GM12874 (cell line): ENCODE results near the gene RADIL.
A peak's percentile ranks its signal among the peaks of the same experiment; 100 is the strongest.

ENCODE experiments used
- CTCF ChIP-seq: IDR thresholded peaks from 2 replicates; pipeline ENCODE4 v1.5.1; 2011; ENCODE audit warnings: low read depth, mild to moderate bottlenecking, control low read depth, low read length, moderate library complexity; ENCODE audit not compliant: insufficient read depth

Gene RADIL

DNA sequence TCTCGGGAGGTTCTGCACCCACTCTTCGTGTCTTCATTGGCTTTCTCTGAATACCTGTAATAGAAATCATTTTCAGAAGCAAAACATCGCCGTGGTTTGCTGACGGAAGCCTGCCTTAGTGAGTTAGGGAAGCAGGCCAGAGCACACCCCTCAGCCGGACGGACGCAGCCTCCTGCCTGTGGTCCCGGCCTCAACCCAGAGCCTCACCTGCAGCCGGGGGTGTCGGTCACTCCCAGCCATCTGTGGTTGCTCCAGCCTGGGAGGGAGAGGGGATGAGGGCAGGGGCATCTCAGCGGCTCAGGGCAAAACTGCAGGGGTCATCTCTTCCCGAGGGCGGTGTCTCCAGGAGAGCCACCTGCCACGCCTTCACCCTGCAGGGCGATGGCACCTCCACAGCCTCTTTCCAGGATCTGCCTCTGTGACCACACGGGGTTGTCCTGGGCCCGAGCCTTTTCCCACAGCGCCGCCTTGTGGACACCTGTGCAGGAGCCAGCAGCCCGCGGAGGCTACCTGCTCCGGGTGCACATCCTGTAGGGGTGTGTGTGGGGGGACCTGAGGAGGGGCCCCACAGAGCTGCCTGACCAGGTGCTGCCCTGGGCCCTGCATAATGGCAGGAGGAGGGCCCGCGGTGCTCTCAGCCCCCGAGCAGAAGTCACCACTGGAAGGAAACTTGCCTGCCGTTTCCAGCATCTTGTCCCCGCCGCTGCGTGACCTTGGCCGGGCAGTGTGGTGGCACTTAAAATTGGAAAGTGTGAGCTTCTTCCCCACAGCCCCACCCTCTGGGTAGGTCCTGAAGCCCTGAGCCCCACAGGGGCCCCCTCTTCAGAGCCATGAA is 129.7 kb downstream of the RADIL start:
- peak; percentile 96 for TF ChIP-seq CTCF

DNA sequence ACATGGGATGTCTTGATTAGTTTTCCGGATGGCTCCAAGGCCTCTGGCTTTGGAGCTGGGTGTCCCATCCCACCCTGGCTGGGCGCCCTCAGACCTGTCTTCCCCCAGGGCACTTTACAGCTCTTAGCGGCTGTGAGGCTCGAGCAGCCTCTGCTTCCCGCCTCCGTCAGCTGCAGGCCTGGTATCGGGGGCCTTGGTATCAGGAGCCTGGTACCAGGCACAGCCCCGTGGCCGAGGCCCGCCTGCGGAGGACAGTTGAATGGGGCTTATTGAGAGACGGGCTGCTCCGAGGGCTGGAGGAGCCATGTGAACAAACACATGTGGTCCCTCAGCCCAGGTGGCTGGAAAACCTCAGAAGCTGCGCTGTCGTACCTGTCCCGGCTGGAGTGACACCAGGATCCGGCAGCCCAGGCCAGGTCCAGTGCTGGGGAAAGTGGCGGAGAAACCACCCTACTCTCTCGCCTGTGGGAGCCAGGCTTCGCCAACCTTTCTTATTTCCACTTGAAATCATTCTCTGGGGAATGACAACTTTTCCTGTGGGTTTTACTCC is 132.0 kb downstream of the RADIL start:
- TF ChIP-seq CTCF, result no peak

DNA sequence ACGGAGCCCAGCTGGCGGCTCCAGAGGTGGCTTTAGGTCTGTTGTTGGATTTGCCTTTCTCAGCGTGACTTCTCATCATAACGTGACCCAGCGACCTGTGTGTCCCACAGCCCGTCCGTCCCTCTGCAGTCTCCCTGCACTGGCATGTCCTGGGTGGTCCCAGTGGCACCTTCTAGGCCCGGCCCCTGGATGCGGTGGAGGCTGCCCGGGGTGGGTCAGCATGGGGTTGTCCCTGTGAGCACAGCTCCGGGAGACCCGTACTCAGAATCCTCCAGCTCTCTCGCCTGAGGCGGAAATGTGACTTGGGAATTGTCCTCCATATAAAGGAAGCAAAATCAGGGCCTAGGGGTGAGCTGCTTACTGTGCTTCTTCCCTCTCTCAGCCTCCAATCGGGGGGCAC is 133.7 kb downstream of the RADIL start:
- TF ChIP-seq CTCF, result no peak

DNA sequence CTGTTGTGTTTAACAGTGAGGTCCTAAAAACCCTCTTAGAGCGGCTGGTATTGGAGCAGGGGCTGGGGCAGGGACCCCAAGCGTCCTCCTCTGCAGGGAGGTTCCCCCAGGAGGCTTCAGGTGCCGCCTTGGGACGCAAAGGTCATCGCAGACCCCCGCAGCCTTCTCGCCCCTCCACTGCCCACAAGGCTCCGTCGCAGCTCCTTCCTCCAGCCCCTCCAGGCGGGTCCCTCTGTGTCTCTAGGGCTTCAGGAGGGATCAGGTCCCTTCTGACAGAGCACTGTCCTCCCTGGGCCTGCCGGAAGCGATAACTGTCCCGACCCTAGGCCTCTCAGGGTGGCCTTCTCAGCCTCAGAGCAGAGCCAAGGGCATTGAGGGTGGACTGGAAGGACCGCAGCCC is 134.2 kb downstream of the RADIL start:
- TF ChIP-seq CTCF, result no peak
